HEK293T (cell line): Measurements from ENCODE around the gene NAGA.
"Not testable (repeated sequence)": the region's sequence is repeated elsewhere in the genome, so short reads cannot be mapped to it uniquely, and the experiment has no call there.

Experiments
- CTCF ChIA-PET: fragments of 350-600 bp; formaldehyde crosslinking; extraction: SDS; loops from one replicate; lab custom pipeline; 2021; ENCODE audit warnings: antibody characterized with exemption, inconsistent platforms; lab: Yijun Ruan, JAX
- POLR2A ChIA-PET: fragments of 350-600 bp; formaldehyde crosslinking; extraction: SDS; loops from one replicate; lab custom pipeline; 2020; ENCODE audit warnings: antibody characterized with exemption, inconsistent platforms; lab: Yijun Ruan, JAX
- DNase-seq: peaks from one replicate; pipeline ENCODE4 v3.0.0; 2012; ENCODE audit warnings: mixed read lengths; ENCODE audit errors: extremely low spot score
- ARNT ChIP-seq: fragments of 450-650 bp; IDR thresholded peaks from 2 replicates; pipeline ENCODE4 v1.6.1; 2017; ENCODE audit warnings: mild to moderate bottlenecking
- BHLHE40 ChIP-seq: fragments of 450-650 bp; IDR thresholded peaks from 2 replicates; pipeline ENCODE4 v1.6.1; 2016; ENCODE audit warnings: mild to moderate bottlenecking, moderate library complexity, borderline replicate concordance
- CTBP1 ChIP-seq: fragments of 450-650 bp; IDR thresholded peaks from 2 replicates; pipeline ENCODE4 v1.6.1; 2016; ENCODE audit warnings: borderline replicate concordance
- ELF4 ChIP-seq: fragments of 450-650 bp; IDR thresholded peaks from 2 replicates; pipeline ENCODE4 v1.6.1; 2017; ENCODE audit warnings: antibody characterized with exemption
- FOXA1 ChIP-seq: fragments of 450-650 bp; IDR thresholded peaks from 2 replicates; pipeline ENCODE4 v1.6.1; 2016; ENCODE audit warnings: mild to moderate bottlenecking
- FOXK2 ChIP-seq: fragments of 450-650 bp; IDR thresholded peaks from 2 replicates; pipeline ENCODE4 v1.6.1; 2016; ENCODE audit warnings: mild to moderate bottlenecking
- FOXM1 ChIP-seq: fragments of 450-650 bp; IDR thresholded peaks from 2 replicates; pipeline ENCODE4 v1.6.1; 2017; ENCODE audit warnings: mild to moderate bottlenecking, borderline replicate concordance
- HDGF ChIP-seq: fragments of 450-650 bp; IDR thresholded peaks from 2 replicates; pipeline ENCODE4 v1.6.1; 2017; ENCODE audit warnings: antibody characterized with exemption, borderline replicate concordance
- L3MBTL2 ChIP-seq: fragments of 450-650 bp; conservative IDR thresholded peaks from 2 replicates; pipeline ENCODE4 v1.6.1; 2016; ENCODE audit warnings: mild to moderate bottlenecking
- LEF1 ChIP-seq: fragments of 450-650 bp; IDR thresholded peaks from 2 replicates; pipeline ENCODE4 v1.6.1; 2017; ENCODE audit warnings: mild to moderate bottlenecking, borderline replicate concordance
- NFRKB ChIP-seq: fragments of 450-650 bp; IDR thresholded peaks from 2 replicates; pipeline ENCODE4 v1.6.1; 2016; ENCODE audit warnings: mild to moderate bottlenecking, moderate library complexity
- PKNOX1 ChIP-seq: fragments of 450-650 bp; IDR thresholded peaks from 2 replicates; pipeline ENCODE4 v1.6.1; 2016
- SP1 ChIP-seq: fragments of 450-650 bp; IDR thresholded peaks from 2 replicates; pipeline ENCODE4 v1.6.1; 2017
- SUZ12 ChIP-seq: fragments of 450-650 bp; IDR thresholded peaks from 2 replicates; pipeline ENCODE4 v1.6.1; 2016; ENCODE audit warnings: mild to moderate bottlenecking
- TARDBP ChIP-seq: fragments of 450-650 bp; IDR thresholded peaks from 2 replicates; pipeline ENCODE4 v1.6.1; 2016
- ZNF384 ChIP-seq: fragments of 450-650 bp; IDR thresholded peaks from 2 replicates; pipeline ENCODE4 v1.6.1; 2016

The NAGA gene

GRCh38 chr22:42076764-42077485 lies 6.3 kb upstream of the NAGA start:
- TF ChIP-seq NFRKB, result no peak
- TF ChIP-seq L3MBTL2, result no peak
- no peak for TF ChIP-seq BHLHE40
- no peak for TF ChIP-seq ELF4
- CTCF ChIA-PET, result interaction anchor here (0.7 kb wide), 1 partner anchor 396 kb away, joined by 3 read pairs; no protein-coding TSS in a partner anchor
- DNase-seq, result no peak
- POLR2A ChIA-PET, result interaction anchor here (1.8 kb wide), 1 partner anchor 130 kb away, joined by 8 read pairs; the partner anchor contains the start of gene CENPM

DNA sequence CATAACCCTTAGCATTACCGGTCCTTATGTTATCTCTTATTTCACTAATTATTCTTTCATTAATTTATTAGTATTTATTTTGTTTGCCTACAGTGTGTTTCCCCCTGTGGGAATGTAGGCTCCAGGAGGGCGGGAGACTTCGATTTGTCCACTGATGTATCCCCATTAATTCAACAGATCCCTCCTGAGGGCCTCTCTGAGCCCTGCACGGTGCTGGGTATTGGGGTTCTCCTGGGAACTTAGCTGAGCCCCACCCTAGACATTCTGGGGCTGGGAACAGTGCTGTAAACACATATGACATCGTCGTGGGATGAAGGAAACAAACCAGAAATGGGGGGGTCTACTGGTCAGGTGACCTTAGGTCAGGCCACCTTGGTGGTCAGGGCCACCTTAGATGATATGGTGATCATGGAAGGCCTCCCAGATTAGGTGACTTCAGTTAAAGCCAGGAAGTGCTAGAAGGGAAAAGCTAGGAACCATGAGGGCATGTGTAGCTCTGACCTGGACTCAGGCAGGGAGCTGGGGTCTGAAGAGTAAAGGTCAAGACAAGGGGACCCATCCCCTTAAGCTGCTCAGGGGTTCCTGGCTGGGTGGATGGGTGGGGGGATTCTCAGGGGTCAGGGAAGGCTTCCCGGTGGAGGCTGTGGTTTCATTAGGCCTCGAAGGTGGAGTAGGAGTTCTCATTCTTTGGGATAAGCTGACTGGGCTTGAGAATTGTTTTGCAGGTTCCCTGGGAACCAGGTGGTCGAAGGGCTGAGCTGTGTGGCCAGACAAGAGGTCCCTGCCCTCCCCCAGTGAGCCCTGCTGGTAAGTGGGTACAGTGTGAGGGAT lies 4.4 kb upstream of the NAGA start:
- DNase-seq, result no peak
- CTCF ChIA-PET, result interaction anchor here (0.7 kb wide), 2 partner anchors 11 to 304 kb away, joined by 3 read pairs; no protein-coding TSS in a partner anchor
- POLR2A ChIA-PET, result interaction anchor here (1.2 to 1.8 kb wide), 2 partner anchors 15 to 128 kb away, joined by 6 to 8 read pairs; partner anchors contain the start of genes CENPM and NDUFA6
- TF ChIP-seq CTBP1, result no peak
- no peak for TF ChIP-seq TARDBP
- no peak for TF ChIP-seq SUZ12
- TF ChIP-seq HDGF, result no peak
- no peak for TF ChIP-seq ELF4
- no peak for TF ChIP-seq PKNOX1
- TF ChIP-seq BHLHE40, result no peak
- no peak for TF ChIP-seq ARNT
- no peak for TF ChIP-seq SP1
- no peak for TF ChIP-seq LEF1
- TF ChIP-seq NFRKB, result no peak
- TF ChIP-seq FOXM1, result no peak
- no peak for TF ChIP-seq FOXA1
- TF ChIP-seq ZNF384, result no peak
- TF ChIP-seq FOXK2, result no peak
- no peak for TF ChIP-seq L3MBTL2

- ChIA-PET POLR2A (no interaction called here), CTCF (no interaction called here)
- TF ChIP-seq FOXA1, result no peak
- no peak for TF ChIP-seq NFRKB
- no peak for TF ChIP-seq TARDBP
- TF ChIP-seq ELF4, result no peak
- no peak for TF ChIP-seq LEF1
- TF ChIP-seq SUZ12, result no peak
- TF ChIP-seq HDGF, result no peak
- TF ChIP-seq FOXK2, result no peak
- no peak for TF ChIP-seq FOXM1
- no peak for TF ChIP-seq CTBP1
- TF ChIP-seq ARNT, result no peak
- TF ChIP-seq ZNF384, result no peak
- TF ChIP-seq BHLHE40, result no peak
- no peak for TF ChIP-seq L3MBTL2
- no peak for TF ChIP-seq SP1
- TF ChIP-seq PKNOX1, result no peak
- DNase-seq, result no peak
Measured at GRCh38 chr22:42074132-42074811, 3.7 kb upstream of the NAGA start, which contains the start of gene PHETA2. PHETA2 (plus strand) TSS chr22:42074248; CDS start chr22:42077294, 3,046 bp downstream.

- ChIA-PET CTCF (no interaction called here), POLR2A (no interaction called here)
- DNase-seq, result no peak
- TF ChIP-seq HDGF, result no peak
- TF ChIP-seq ELF4, result no peak
- no peak for TF ChIP-seq BHLHE40
- TF ChIP-seq TARDBP, result no peak
- no peak for TF ChIP-seq LEF1
- TF ChIP-seq ARNT, result no peak
- TF ChIP-seq SUZ12, result no peak
- TF ChIP-seq ZNF384, result no peak
- no peak for TF ChIP-seq CTBP1
- TF ChIP-seq PKNOX1, result no peak
- no peak for TF ChIP-seq FOXM1
- no peak for TF ChIP-seq NFRKB
- TF ChIP-seq FOXK2, result no peak
- no peak for TF ChIP-seq FOXA1
- no peak for TF ChIP-seq L3MBTL2
- TF ChIP-seq SP1, result no peak
Measured at GRCh38 chr22:42073621-42074041, 3.0 kb upstream of the NAGA start.

GRCh38 chr22:42072606-42073330 lies 2.2 kb upstream of the NAGA start:
- CTCF ChIA-PET, result no interaction called here
- DNase-seq, result no peak
- TF ChIP-seq HDGF (no peak), BHLHE40 (no peak), L3MBTL2 (no peak), PKNOX1 (no peak), SUZ12 (no peak), SP1 (no peak), ZNF384 (no peak), NFRKB (no peak), ARNT (no peak), FOXA1 (no peak), ELF4 (no peak), FOXM1 (no peak), FOXK2 (no peak), CTBP1 (no peak), LEF1 (no peak), TARDBP (no peak)

GRCh38 chr22:42071508-42071907 lies 896 bp upstream of the NAGA start:
- POLR2A ChIA-PET, result interaction anchor here (0.6 to 3.5 kb wide), 8 partner anchors 8 to 125 kb away, joined by 3 to 53 read pairs (median 4); partner anchors contain the start of genes CENPM, NDUFA6 and SMDT1
- DNase-seq, result not testable (repeated sequence)
- CTCF ChIA-PET, result interaction anchor here (0.6 kb wide), 1 partner anchor 65 kb away, joined by 3 read pairs; no protein-coding TSS in a partner anchor

More at GRCh38 chr22:42072606-42073330, 2.2 kb upstream of the NAGA start:
- POLR2A ChIA-PET, result no interaction called here
